CD4-positive, alpha-beta T cell treated with Interleukin-4 for 4 hours (primary cell): ENCODE measurements around the gene APBB3.

Experiments used
- DNase-seq: peaks from one replicate; pipeline ENCODE4 v3.0.0-alpha.2; 2020

The APBB3 gene

GRCh38 chr5:140574165-140574564, 9.8 kb upstream of the APBB3 start:
- DNase-seq: no peak

GRCh38 chr5:140573683-140574082, 9.3 kb upstream of the APBB3 start:
- DNase-seq: no peak

DNA sequence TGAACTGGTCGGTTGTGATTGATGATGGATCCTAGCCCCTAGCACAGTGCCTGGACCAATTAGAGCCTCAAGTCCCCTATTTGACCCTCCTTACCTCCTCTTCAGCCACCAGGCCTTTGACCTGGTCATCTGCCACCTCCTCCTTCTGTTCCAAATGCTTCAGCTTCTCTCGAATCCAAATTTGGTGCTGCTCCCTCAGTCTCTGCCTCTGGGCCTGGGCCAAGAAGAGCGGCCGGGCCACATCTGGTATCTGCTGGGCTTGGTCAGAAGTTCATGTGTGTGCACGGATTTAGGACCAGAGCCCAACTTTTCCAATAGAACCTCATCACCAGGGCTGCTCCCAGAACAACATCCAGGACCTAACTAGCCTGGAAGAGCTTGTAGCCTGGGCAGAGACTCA, 6.7 kb upstream of the APBB3 start:
- DNase-seq: no peak

- DNase-seq: no peak
Measured at GRCh38 chr5:140570488-140570887, 6.1 kb upstream of the APBB3 start.

DNA sequence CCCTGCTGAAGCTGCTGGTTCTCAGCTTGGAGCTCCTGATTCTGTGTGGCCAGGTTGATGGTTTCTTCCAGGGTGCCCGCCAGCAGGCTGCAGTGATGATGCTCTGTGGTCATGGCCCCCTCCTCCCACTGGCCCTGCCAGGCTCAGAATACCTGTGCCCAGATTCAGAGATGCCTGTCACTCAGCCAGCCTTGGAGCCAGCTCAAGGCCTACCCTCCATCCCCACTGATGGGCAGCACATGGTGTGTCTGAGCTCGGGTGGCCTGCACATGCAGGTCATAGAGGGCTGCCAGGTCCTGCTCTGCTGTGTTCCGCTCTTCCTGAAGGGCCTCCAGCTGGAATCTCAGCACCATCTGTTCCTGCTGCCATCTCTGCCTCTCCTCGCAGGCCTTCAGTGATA, 5.7 kb upstream of the APBB3 start:
- DNase-seq: no peak

GRCh38 chr5:140569197-140569596, 4.8 kb upstream of the APBB3 start:
- no peak for DNase-seq

DNA sequence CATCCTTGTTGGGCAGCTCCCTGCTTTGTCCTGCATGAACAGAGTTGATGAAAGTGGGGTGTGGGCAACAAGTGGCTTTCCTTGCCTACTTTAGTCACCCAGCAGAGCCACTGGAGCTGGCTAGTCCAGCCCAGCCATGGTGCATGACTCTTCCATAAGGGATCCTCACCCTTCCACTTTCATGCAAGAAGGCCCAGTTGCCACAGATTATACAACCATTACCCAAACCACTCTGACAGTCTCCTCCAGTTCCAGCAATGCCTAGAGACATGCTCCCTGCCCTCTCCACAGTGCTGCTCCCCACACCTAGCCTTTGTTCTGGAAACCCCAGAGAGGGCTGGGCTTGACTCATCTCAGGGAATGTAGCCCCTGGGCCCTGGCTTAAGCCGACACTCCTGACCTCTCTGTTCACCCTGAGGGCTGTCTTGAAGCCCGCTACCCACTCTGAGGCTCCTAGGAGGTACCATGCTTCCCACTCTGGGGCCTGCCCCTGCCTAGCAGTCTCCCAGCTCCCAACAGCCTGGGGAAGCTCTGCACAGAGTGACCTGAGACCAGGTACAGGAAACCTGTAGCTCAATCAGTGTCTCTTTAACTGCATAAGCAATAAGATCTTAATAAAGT, 4.2 kb upstream of the APBB3 start:
- no peak for DNase-seq

GRCh38 chr5:140567871-140568270, 3.5 kb upstream of the APBB3 start:
- no peak for DNase-seq

GRCh38 chr5:140567136-140567818, 2.9 kb upstream of the APBB3 start:
- no peak for DNase-seq

GRCh38 chr5:140566665-140567064, 2.3 kb upstream of the APBB3 start:
- no peak for DNase-seq

GRCh38 chr5:140565780-140566095, 1.3 kb upstream of the APBB3 start:
- DNase-seq: no peak

DNA sequence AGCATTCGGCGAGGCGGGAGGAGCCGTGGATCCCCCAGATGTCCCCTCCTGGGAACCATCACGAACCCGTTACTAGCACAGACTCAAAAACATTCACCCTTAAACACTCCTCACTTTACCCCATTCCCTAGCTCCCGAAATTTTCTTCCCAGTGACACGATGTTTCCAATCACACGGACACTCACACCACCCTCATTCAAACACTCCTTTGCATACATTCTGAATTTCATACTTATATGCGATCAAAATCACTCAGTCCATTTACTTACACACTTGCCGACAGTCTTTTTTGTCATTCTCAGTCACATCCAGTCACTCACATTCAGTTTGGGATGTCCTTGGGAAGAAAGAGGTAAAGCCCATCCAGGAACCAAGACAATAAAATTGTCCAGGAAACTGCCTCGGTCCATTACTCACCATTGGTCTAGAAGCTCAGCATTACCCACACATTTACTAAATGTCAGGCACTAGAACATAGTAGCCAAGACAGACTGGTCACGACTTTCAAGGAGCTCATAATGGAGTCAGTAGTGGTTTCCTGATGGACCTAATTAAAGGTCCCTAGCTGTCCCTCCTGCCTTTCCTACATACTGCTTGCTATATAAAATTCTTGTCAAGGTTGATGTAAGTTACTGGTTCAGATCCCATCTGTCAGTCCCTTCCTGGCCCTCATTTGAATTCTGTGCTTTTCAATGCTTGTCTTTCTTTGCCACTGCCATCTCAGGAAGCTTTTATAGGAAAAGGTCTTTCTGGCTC, 804 bp upstream of the APBB3 start:
- DNase-seq: no peak

GRCh38 chr5:140563596-140563995, 802 bp downstream of the APBB3 start:
- DNase-seq: no peak

GRCh38 chr5:140561753-140562523, 2.5 kb downstream of the APBB3 start:
- DNase-seq: no peak

GRCh38 chr5:140560227-140560626, 4.2 kb downstream of the APBB3 start:
- DNase-seq: no peak

GRCh38 chr5:140558542-140558941, 5.9 kb downstream of the APBB3 start:
- DNase-seq: no peak

DNA sequence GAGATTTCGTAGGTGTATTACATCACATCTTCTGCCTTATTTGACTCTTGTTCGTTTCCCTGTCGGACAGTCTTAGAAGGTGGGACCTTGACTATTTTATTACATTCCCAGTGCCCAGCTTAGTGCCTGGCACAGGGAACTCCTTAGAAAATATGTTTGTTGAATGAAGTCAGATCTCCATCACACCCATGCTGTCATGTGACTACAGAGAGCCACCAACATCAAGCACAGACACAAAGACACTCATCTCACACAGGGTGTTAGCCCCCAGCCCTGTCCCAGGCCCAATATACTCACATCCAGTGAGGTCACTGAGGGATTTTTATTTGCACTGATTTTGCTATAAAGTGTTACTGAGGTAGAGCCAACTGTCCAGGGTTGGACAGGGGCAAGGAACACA, 6.4 kb downstream of the APBB3 start:
- DNase-seq: no peak

- DNase-seq: peak; percentile 79
Measured at GRCh38 chr5:140557136-140557805, 7.1 kb downstream of the APBB3 start, which contains the start of gene SRA1. SRA1 (minus strand) TSS chr5:140557473; CDS start chr5:140557452, 21 bp downstream.

DNA sequence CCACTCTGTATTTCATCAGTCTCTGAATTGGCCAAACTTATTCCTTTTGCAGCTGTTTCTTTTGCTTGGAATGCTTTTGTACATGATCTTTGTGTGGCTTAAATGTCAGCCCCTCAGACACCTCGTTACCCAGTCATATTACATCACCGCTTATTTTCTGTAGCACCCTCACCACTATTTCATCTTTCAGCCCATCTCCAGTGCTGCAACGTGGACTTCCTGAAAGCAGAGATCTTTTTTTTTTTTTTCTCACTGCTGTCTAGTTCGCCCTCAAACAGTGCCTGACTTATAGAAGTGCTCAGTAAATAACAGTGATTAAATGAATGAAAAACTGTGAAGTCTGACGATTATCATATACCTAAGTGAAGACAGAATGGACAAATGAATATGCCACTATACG, 8.0 kb downstream of the APBB3 start:
- DNase-seq: no peak

DNA sequence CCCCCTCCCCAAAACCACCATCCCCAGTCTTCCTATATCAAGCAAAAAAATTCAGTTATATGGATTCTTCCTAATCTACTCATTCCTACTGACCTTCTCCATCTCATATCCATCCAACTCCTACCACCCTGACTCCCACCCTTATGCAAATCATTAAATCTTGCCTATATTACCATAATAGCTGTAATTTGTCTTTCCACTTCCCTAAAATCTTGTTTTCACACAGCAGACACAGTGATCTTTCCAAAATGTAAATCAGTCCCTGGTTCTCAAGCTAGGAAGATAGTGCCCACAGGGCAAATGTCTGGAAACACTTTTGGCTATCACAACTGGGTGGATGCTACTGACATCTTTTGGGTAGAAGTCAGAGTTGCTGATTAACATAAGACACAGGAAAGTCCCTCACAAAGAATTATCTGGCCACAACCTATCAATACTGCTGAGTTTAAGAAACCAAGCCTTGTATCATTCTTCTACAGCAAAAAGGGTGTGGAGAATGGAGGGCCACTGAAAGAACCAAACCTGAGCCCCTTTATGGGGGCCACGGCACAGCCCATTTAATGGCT, 8.6 kb downstream of the APBB3 start:
- DNase-seq: no peak

- no peak for DNase-seq
Measured at GRCh38 chr5:140554454-140554853, 9.9 kb downstream of the APBB3 start.

GRCh38 chr5:140553657-140554056, 10.7 kb downstream of the APBB3 start:
- DNase-seq: no peak

- no peak for DNase-seq
Measured at GRCh38 chr5:140551872-140552271, 12.5 kb downstream of the APBB3 start.
